WTC11 (cell line): ENCODE measurements around the gene BTN2A1. TPM values are rescaled to one million over a fixed set of nuclear protein-coding genes. Genes with fewer than 3 reads are reported as not detected.

Source experiments
- ATAC-seq: fragments of 200-7000 bp; cut with Tn5 transposase; 2 replicates; pipeline ENCODE4 v1.10.0; 2021; ENCODE audit warnings: mild to moderate bottlenecking, moderate library complexity
- CTCF ChIA-PET: fragments of 300-600 bp; sonication (Branson Sonifier 250); formaldehyde crosslinking; loops from one replicate; lab custom pipeline; 2021; ENCODE audit warnings: antibody characterized with exemption; lab: Charles Lee
- POLR2A ChIA-PET: fragments of 350-600 bp; sonication (Branson Sonifier 250); formaldehyde crosslinking; loops from one replicate; lab custom pipeline; 2021; ENCODE audit warnings: antibody characterized with exemption; lab: Charles Lee
- DNase-seq: peaks from one replicate; pipeline ENCODE4 v3.0.0; 2021; ENCODE audit warnings: low spot score
- H3K27ac Mint-ChIP-seq: 2 replicates; pipeline ENCODE4 v1.8.0; 2021; ENCODE audit warnings: mixed read lengths
- H3K27me3 Mint-ChIP-seq: 2 replicates; pipeline ENCODE4 v1.8.0; 2021; ENCODE audit warnings: low read depth, mild to moderate bottlenecking, moderate library complexity, mixed read lengths
- H3K36me3 Mint-ChIP-seq: 2 replicates; pipeline ENCODE4 v1.8.0; 2021; ENCODE audit warnings: mixed read lengths
- H3K4me1 Mint-ChIP-seq: 2 replicates; pipeline ENCODE4 v1.8.0; 2022; ENCODE audit warnings: mixed read lengths
- H3K4me3 Mint-ChIP-seq: 2 replicates; pipeline ENCODE4 v1.8.0; 2021; ENCODE audit warnings: mild to moderate bottlenecking, moderate library complexity, mixed read lengths
- H3K9me3 Mint-ChIP-seq: 2 replicates; pipeline ENCODE4 v1.8.0; 2021; ENCODE audit warnings: mixed read lengths
- CREM ChIP-seq: sonication (generic); formaldehyde crosslinking; IDR thresholded peaks from 2 replicates; pipeline ENCODE4 v1.8.1; 2022; ENCODE audit warnings: mild to moderate bottlenecking, missing genetic modification reagents, moderate library complexity
- FOXJ3 ChIP-seq: sonication (generic); formaldehyde crosslinking; IDR thresholded peaks from 2 replicates; pipeline ENCODE4 v1.9.0; 2021; ENCODE audit warnings: missing genetic modification reagents, mild to moderate bottlenecking, borderline replicate concordance
- GTF2I ChIP-seq: fragments of 250-450 bp; sonication (Bioruptor Pico); conservative IDR thresholded peaks from 2 replicates; pipeline ENCODE4 v1.4.0; 2021; ENCODE audit warnings: mild to moderate bottlenecking
- JAZF1 ChIP-seq: fragments of 250-450 bp; sonication (Bioruptor Pico); IDR thresholded peaks from 2 replicates; pipeline ENCODE4 v1.9.0; 2021; ENCODE audit warnings: moderate library complexity, mild to moderate bottlenecking, inconsistent platforms
- NR1H2 ChIP-seq: sonication (generic); formaldehyde crosslinking; IDR thresholded peaks from 2 replicates; pipeline ENCODE4 v1.9.0; 2021; ENCODE audit warnings: mild to moderate bottlenecking, moderate library complexity, missing genetic modification reagents
- TEAD4 ChIP-seq: sonication (generic); formaldehyde crosslinking; IDR thresholded peaks from 2 replicates; pipeline ENCODE4 v1.8.0; 2022; ENCODE audit warnings: mild to moderate bottlenecking, missing genetic modification reagents
- ZNF121 ChIP-seq: sonication (generic); formaldehyde crosslinking; IDR thresholded peaks from 2 replicates; pipeline ENCODE4 v1.8.0; 2023; ENCODE audit warnings: missing genetic modification reagents
- ZNF219 ChIP-seq: sonication (generic); formaldehyde crosslinking; IDR thresholded peaks from 2 replicates; pipeline ENCODE4 v1.8.0; 2023; ENCODE audit warnings: missing genetic modification reagents, mild to moderate bottlenecking, borderline replicate concordance
- ZNF317 ChIP-seq: sonication (generic); formaldehyde crosslinking; IDR thresholded peaks from 2 replicates; pipeline ENCODE4 v1.8.1; 2023; ENCODE audit warnings: low read depth, mild to moderate bottlenecking, moderate library complexity, missing genetic modification reagents, borderline replicate concordance
- ZNF396 ChIP-seq: fragments of 250-450 bp; sonication (Bioruptor Pico); IDR thresholded peaks from 2 replicates; pipeline ENCODE4 v1.8.0; 2021; ENCODE audit warnings: mild to moderate bottlenecking, moderate library complexity, borderline replicate concordance
- ZNF671 ChIP-seq: fragments of 250-450 bp; sonication (Bioruptor Pico); IDR thresholded peaks from 2 replicates; pipeline ENCODE4 v1.8.0; 2021; ENCODE audit warnings: mild to moderate bottlenecking
- total RNA-seq: library from RNA; stranded (reverse); gene quantifications from 3 replicates; pipeline ENCODE4 v1.2.3, GENCODE V29; 2021
- TF ChIP-seq, protein P1 (sequence below): fragments of 250-450 bp; sonication (Bioruptor Pico); conservative IDR thresholded peaks from 2 replicates; pipeline ENCODE4 v1.9.0; 2021; ENCODE audit warnings: mild to moderate bottlenecking
- TF ChIP-seq, protein P2 (sequence below): sonication (generic); formaldehyde crosslinking; IDR thresholded peaks from 2 replicates; pipeline ENCODE4 v1.8.1; 2023; ENCODE audit warnings: mild to moderate bottlenecking, missing genetic modification reagents, moderate library complexity
- TF ChIP-seq, protein P3 (sequence below): sonication (generic); formaldehyde crosslinking; IDR thresholded peaks from 2 replicates; pipeline ENCODE4 v1.8.0; 2023; ENCODE audit warnings: missing genetic modification reagents
- TF ChIP-seq, protein P4 (sequence below): sonication (generic); formaldehyde crosslinking; IDR thresholded peaks from 2 replicates; pipeline ENCODE4 v1.8.1; 2022; ENCODE audit warnings: low read depth, missing genetic modification reagents, borderline replicate concordance
- TF ChIP-seq, protein P5 (sequence below): sonication (generic); formaldehyde crosslinking; IDR thresholded peaks from 2 replicates; pipeline ENCODE4 v1.8.0; 2022; ENCODE audit warnings: mild to moderate bottlenecking, missing genetic modification reagents

BTN2A1 gene
- total RNA-seq, 1 experiment from 2014 or later = 9.9 TPM

DNA sequence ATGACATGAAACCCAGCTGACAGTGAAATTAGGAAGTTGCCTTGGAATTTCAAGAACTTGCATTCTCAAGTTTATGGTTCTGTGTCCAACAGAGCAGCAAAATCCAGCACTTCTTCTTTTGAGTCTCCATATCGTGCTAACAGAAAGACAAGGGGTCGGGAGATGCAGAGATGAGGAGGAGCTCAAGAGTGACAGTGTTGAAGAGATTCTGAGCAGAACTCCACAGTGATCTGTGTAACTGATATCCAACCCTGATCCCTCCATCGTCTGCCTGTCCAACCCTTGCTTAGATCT lies 21.2 kb downstream of the BTN2A1 start:
- no peak for DNase-seq
- Mint-ChIP-seq H3K27ac (no peak overlapping the region), H3K36me3 (0 out of 2 replicates have a peak, but pooled peaks cover 5% of the 10 kb centered on the region), H3K4me1 (peaks cover 29% of the 10 kb centered on the region), H3K27me3 (no peaks in the 10 kb centered on the region), H3K4me3 (no peak overlapping the region), H3K9me3 (peaks cover 11% of the 10 kb centered on the region)
- TF ChIP-seq TEAD4 (CRISPR knock-in tag) (no peak), NR1H2 (CRISPR knock-in tag) (no peak), ZNF121 (CRISPR knock-in tag) (no peak), FOXJ3 (CRISPR knock-in tag) (no peak), GTF2I (CRISPR knock-in tag) (no peak), JAZF1 (CRISPR knock-in tag) (no peak), ZNF396 (CRISPR knock-in tag) (no peak)
- TF ChIP-seq, protein P1, sequence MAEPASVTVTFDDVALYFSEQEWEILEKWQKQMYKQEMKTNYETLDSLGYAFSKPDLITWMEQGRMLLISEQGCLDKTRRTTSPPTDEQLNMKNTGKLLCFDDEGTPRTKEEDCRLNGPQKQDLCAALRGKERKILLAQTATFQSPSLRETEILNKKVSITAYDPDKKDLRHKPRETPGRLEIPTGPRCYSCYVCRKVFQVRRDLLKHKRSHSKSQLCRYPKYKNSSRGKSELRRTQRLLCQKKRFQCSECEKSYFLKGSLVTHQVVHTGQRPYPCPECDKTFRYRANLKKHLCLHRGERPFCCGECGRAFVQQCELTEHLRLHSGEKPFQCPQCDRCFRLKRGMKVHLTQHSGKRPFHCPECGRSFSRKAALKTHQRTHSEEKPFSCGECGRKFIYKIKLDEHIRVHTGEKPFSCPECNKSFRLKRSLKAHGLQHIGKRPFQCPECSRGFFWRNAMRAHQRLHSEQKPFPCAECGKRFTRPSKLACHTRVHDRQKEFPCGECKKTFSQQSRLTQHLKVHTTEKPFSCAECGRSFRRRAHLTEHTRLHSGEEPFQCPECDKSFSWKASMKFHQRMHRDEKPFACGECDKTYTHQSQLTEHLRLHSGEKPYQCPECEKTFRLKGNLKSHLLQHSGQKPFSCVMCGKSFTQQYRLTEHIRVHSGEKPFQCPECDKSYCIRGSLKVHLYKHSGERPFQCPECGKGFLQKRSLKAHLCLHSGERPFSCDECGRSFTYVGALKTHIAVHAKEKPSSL = no peak
- TF ChIP-seq, protein P2, sequence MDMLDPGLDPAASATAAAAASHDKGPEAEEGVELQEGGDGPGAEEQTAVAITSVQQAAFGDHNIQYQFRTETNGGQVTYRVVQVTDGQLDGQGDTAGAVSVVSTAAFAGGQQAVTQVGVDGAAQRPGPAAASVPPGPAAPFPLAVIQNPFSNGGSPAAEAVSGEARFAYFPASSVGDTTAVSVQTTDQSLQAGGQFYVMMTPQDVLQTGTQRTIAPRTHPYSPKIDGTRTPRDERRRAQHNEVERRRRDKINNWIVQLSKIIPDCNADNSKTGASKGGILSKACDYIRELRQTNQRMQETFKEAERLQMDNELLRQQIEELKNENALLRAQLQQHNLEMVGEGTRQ (CRISPR knock-in tag) = no peak
- TF ChIP-seq, protein P3, sequence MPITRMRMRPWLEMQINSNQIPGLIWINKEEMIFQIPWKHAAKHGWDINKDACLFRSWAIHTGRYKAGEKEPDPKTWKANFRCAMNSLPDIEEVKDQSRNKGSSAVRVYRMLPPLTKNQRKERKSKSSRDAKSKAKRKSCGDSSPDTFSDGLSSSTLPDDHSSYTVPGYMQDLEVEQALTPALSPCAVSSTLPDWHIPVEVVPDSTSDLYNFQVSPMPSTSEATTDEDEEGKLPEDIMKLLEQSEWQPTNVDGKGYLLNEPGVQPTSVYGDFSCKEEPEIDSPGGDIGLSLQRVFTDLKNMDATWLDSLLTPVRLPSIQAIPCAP (CRISPR knock-in tag) = no peak
- TF ChIP-seq, protein P4, sequence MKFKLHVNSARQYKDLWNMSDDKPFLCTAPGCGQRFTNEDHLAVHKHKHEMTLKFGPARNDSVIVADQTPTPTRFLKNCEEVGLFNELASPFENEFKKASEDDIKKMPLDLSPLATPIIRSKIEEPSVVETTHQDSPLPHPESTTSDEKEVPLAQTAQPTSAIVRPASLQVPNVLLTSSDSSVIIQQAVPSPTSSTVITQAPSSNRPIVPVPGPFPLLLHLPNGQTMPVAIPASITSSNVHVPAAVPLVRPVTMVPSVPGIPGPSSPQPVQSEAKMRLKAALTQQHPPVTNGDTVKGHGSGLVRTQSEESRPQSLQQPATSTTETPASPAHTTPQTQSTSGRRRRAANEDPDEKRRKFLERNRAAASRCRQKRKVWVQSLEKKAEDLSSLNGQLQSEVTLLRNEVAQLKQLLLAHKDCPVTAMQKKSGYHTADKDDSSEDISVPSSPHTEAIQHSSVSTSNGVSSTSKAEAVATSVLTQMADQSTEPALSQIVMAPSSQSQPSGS = no peak
- TF ChIP-seq, protein P5, sequence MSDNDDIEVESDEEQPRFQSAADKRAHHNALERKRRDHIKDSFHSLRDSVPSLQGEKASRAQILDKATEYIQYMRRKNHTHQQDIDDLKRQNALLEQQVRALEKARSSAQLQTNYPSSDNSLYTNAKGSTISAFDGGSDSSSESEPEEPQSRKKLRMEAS (CRISPR knock-in tag) = no peak
- ChIA-PET POLR2A (no interaction called here), CTCF (no interaction called here)
- no peak for ATAC-seq

DNA sequence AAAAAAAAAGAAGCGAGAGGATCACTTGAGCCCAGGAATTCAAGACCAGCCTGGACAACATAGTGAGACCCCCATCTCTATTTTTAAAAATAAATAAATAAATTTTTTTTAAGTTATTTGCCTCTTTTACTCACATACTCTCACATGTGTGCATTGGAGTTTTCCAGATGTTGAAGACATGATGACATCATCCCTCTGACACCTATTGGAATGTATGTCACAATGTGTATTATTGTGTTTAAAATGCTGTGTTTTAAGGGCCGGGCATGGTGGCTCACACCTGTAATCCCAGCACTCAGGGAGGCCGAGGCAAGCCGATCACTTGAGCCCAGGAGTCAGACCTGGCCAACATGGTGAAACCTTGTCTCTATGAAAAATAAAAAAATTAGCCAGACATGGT lies 24.6 kb downstream of the BTN2A1 start:
- Mint-ChIP-seq H3K4me1 (no peaks in the 10 kb centered on the region), H3K27ac (no peak overlapping the region), H3K27me3 (no peaks in the 10 kb centered on the region), H3K4me3 (no peak overlapping the region), H3K9me3 (peaks cover 11% of the 10 kb centered on the region), H3K36me3 (0 out of 2 replicates have a peak, but pooled peaks cover 5% of the 10 kb centered on the region)
- ChIA-PET CTCF (no interaction called here), POLR2A (no interaction called here)
- ATAC-seq (no peak), DNase-seq (no peak)
- TF ChIP-seq CREM (CRISPR knock-in tag) (no peak), ZNF317 (CRISPR knock-in tag) (no peak), ZNF219 (CRISPR knock-in tag) (no peak), ZNF671 (CRISPR knock-in tag) (no peak)
- TF ChIP-seq, protein P1 = no peak
